RPMI7951 (cell line): Measurements from ENCODE around the gene STPG4. TPM values are rescaled to one million over a fixed set of nuclear protein-coding genes. Genes with fewer than 3 reads are reported as not detected.
A peak's percentile ranks its signal among the peaks of the same experiment; 100 is the strongest.
"Not testable (repeated sequence)": the region's sequence is repeated elsewhere in the genome, so short reads cannot be mapped to it uniquely, and the experiment has no call there.

Experiments
- DNase-seq: peaks from one replicate; pipeline ENCODE4 v3.0.0-alpha.2; 2012; ENCODE audit warnings: low read depth
- total RNA-seq: library from RNA; depleted of rRNA; stranded (reverse); fragments of >200 nt; shearing (Covaris generic); gene quantifications from 2 replicates; pipeline ENCODE4 v1.2.3, GENCODE V29; 2014; rRNA removed

STPG4 gene
- total RNA-seq: not detected in 2 replicates

GRCh38 chr2:47155091-47155876, at the start of gene STPG4:
Gene STPG4 (minus strand): TSS chr2:47155308. CDS start chr2:47155251, 57 bp downstream.
- DNase-seq: no peak

- DNase-seq: no peak
Observed at GRCh38 chr2:47204691-47205090, 49.6 kb upstream of the STPG4 start.

GRCh38 chr2:47203995-47204394, 48.9 kb upstream of the STPG4 start:
- no peak for DNase-seq

GRCh38 chr2:47201224-47201623, 46.1 kb upstream of the STPG4 start:
- DNase-seq: peak; percentile 71

GRCh38 chr2:47198985-47199451, 43.9 kb upstream of the STPG4 start:
- peak; percentile 100 for DNase-seq

GRCh38 chr2:47196499-47196898, 41.4 kb upstream of the STPG4 start:
- no peak for DNase-seq

GRCh38 chr2:47196046-47196445, 40.9 kb upstream of the STPG4 start:
- DNase-seq: no peak

GRCh38 chr2:47195148-47195547, 40.0 kb upstream of the STPG4 start:
- peak; percentile 74 for DNase-seq

- no peak for DNase-seq
Observed at GRCh38 chr2:47194410-47194809, 39.3 kb upstream of the STPG4 start.

- no peak for DNase-seq
Observed at GRCh38 chr2:47193607-47194006, 38.5 kb upstream of the STPG4 start.

GRCh38 chr2:47190188-47190881, 35.2 kb upstream of the STPG4 start:
- peak; percentile 61 for DNase-seq

- DNase-seq: peak; percentile 72
Observed at GRCh38 chr2:47189635-47190034, 34.5 kb upstream of the STPG4 start.

- no peak for DNase-seq
Observed at GRCh38 chr2:47187069-47187468, 32.0 kb upstream of the STPG4 start.

- no peak for DNase-seq
Observed at GRCh38 chr2:47186351-47186750, 31.2 kb upstream of the STPG4 start.

- DNase-seq: not testable (repeated sequence)
Observed at GRCh38 chr2:47185098-47185497, 30.0 kb upstream of the STPG4 start.

- DNase-seq: no peak
Observed at GRCh38 chr2:47181176-47181575, 26.1 kb upstream of the STPG4 start.

GRCh38 chr2:47180531-47180930, 25.4 kb upstream of the STPG4 start:
- no peak for DNase-seq

GRCh38 chr2:47179388-47179787, 24.3 kb upstream of the STPG4 start:
- DNase-seq: no peak

GRCh38 chr2:47178341-47178740, 23.2 kb upstream of the STPG4 start:
- DNase-seq: no peak

GRCh38 chr2:47177043-47177565, 22.0 kb upstream of the STPG4 start:
- DNase-seq: no peak

GRCh38 chr2:47174733-47175361, 19.7 kb upstream of the STPG4 start:
- peak; percentile 72 for DNase-seq
